GM19035 (cell line): ENCODE measurements around the gene NCS1.

Experiments used
- ATAC-seq: cut with Tn5 transposase; IDR thresholded peaks from one replicate; pipeline ENCODE4 v1.9.1; 2021; ENCODE audit not compliant: unreplicated experiment

NCS1 gene

GRCh38 chr9:130193531-130194377, 21.6 kb downstream of the NCS1 start:
- ATAC-seq, result no peak

DNA sequence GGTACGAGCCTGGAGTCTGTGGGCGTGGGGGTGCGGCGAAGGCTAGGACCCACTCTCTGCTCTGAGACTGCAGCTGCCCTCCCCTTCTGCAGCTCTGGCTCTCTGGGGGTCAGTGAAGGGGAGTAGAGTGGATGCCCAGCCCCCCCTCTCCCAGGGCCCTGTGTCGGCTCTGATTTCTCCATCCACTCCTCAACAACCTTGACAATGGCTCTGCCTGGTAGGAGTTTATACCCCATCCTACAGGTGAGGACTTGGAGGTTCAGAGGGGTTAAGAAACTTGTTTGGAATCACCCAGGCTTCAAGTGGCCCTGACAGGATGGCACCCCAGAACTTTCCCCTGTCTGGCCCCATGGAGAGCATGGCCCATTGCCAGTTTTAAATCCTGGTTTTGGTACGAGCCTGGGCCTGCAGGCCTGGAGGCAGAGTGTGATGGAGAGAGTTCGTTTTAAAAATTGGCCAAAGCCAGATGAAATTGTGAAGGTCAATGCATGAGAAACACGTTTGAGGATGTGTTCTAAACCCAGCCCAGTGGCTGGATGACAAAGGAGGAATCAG, 22.3 kb downstream of the NCS1 start:
- no peak for ATAC-seq

GRCh38 chr9:130195638-130196037, 23.4 kb downstream of the NCS1 start:
- no peak for ATAC-seq

DNA sequence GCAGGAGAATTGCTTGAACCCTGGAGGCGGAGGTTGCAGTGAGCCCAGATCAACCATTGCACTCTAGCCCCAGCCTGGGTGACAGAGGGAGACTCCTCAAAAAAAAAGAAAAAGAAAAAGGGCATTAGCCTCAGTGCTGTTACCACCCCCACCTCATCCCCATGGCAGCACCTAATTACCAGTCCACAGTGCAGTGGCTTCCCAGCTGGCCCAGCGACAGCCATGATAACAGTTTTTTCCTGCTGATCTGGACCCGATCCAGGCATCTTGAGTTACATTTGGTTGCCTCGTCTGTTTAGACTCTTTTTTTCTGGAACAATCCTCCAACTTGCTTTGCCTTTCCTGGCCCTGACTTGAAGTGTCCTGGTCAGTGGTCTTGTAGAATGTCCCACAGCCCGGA, 24.4 kb downstream of the NCS1 start:
- no peak for ATAC-seq

GRCh38 chr9:130197386-130197785, 25.2 kb downstream of the NCS1 start:
- no peak for ATAC-seq

GRCh38 chr9:130197888-130198287, 25.7 kb downstream of the NCS1 start:
- ATAC-seq, result no peak

DNA sequence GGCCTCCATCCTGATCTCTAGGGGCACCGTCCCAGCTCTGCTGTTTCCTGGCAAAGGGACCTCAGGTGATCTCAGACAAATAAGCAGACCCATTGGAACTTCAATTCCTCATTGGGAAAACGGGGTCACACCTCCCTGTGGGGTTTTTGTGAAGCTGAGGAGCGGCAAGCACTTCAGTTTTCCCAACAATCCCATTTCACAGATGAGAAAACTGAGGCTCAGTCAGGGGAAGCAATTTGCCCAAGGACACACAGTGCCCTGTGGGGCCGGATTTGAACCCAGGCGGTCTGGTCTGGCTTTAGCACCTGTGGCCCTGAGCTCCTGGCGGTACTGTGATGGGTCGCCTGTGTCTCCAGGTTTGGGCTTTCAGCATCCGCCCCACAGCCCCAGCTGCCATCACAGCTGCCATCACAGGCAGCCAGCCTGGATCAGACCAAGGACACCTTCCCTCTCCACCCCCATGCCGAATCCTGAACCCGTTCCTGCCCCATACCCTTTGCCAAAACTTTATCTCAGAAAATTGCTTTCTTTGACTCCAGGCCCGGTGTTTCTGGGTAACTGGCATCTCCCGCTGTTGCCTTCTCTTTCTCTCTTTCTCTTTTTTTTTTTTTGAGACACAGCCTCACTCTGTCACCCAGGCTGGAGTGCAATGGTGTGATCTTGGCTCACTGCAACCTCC, 26.4 kb downstream of the NCS1 start:
- ATAC-seq, result no peak

GRCh38 chr9:130199605-130200004, 27.4 kb downstream of the NCS1 start:
- ATAC-seq, result no peak

- no peak for ATAC-seq
Measured at GRCh38 chr9:130200038-130200849, 28.0 kb downstream of the NCS1 start.

- ATAC-seq, result no peak
Measured at GRCh38 chr9:130201399-130201873, 29.2 kb downstream of the NCS1 start.

DNA sequence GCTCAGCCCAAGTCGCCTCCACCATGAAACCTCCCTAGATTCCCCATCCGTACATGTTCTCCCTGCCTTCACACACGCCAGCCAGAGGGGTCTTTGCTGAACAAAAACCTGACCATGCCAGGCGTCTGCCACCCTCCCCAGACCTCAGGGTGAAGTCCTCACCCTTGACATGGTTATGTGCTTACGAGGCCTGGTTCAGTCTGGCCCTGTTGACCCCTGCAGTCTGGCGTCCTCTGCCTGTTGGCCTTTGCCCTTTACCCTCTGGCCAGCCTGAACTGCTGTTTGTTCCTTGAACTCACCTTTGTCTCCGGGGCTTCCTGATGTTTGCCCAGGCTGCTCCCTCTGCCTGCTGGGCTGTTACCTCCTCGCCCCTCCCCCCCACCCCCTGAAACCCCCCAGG, 29.8 kb downstream of the NCS1 start:
- no peak for ATAC-seq

GRCh38 chr9:130204341-130204740, 32.1 kb downstream of the NCS1 start:
- ATAC-seq, result no peak

- no peak for ATAC-seq
Measured at GRCh38 chr9:130204959-130205358, 32.8 kb downstream of the NCS1 start.

DNA sequence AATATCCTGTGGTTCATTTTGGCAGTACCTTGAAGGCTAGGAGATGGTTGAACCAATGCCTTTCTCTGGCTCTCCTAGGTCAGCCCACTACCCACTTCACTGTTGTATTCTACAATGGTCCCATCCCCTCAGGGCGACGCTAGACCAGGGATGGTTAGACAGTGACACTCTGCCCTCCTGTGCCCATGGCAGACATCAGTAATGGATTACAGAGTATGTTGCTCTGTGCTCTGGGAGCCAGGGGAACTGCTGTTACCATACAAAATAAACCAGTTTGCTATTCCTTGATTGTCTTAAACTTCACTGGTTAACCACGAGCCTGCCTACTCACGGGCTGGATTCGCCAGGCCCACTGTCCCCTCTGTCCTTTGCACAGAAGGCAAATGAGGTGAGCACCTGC, 33.7 kb downstream of the NCS1 start:
- ATAC-seq, result no peak

- no peak for ATAC-seq
Measured at GRCh38 chr9:130206579-130206978, 34.4 kb downstream of the NCS1 start.

DNA sequence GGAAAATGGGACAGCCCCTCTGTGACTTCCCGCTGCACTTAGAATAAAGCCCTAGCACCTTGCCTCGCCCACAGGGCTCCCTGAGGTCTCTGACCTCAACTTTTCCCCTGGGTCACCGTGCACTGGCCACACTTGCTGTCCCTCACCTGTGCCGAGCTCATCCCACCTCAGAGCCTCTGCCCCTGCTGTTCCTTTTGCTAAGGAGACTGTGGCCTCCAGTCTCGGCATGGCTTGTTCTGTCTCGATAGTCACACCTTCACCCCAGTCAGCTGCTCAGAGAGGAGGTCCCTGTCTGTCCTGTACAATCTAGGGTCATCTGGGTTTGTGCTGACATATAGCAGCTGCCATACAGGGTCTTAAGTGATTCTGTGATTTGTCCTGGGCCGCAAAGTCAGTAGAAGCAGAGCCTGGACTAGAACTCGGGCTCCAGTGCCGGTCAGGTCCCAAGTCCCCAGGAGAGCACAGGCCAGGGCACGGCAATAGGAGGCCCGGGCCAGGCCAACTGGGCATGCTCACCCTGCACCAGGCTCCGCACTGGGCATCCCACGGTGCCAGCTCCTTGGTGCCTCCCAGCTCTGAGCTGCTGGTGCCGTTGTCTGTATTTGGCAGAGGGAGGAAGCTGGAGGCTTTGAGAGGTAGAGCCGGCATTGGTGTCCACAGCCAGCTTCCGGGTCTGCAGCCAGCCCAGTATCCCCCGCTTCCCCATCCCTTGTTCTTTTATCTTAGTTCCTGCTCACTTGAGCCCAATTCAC, 35.2 kb downstream of the NCS1 start:
- no peak for ATAC-seq

- no peak for ATAC-seq
Measured at GRCh38 chr9:130208600-130209347, 36.6 kb downstream of the NCS1 start.

DNA sequence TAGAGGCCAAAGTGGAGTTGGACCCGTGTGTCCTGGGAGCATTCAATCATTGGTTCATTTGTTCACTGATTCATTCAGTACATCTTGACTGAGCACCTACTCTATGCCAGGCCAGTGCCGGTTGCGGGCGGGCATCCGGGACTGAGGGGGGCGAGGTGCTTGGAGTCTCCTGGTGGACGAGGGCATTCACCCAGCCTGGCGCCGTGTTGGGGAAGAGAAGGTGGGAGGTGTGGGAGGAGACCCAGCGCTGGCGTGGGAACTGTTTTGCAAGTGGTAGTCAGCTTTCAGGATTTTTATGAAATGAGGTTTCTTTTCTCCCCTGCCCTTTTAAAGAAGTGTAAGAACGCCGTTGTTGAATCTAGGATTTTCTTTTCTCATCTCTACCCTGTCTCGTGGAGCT, 37.2 kb downstream of the NCS1 start:
- no peak for ATAC-seq

- ATAC-seq, result no peak
Measured at GRCh38 chr9:130211548-130212226, 39.5 kb downstream of the NCS1 start.
